IPS-NIHi11 (cell line): ENCODE measurements around the gene SLC15A1.
"Not testable (repeated sequence)": the region's sequence is repeated elsewhere in the genome, so short reads cannot be mapped to it uniquely, and the experiment has no call there.

Experiments used
- DNase-seq: peaks from one replicate; pipeline ENCODE4 v3.0.0; 2012; ENCODE audit warnings: mixed read lengths, low spot score

Gene SLC15A1

DNA sequence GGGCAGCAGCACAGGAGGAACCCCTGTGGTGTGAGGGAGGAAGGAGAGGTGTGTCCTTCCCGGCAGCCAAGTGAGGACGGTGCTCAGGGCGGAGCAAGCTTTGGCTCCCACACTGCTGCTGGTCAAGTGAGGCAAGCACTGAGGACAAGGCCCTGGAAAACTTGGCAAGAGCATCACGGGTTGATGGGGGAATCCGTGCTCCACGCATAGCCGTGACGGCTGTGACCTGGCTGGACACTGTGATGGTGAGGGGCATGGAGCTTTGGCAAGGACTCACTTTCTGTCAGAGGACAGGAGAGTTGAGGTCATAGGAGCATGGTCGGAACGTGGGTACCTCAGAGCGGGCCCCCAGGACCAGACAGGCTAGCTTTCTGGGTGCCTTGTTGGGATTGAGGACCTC lies 29.0 kb upstream of the SLC15A1 start:
- DNase-seq, result no peak

- no peak for DNase-seq
These were observed 28.6 kb upstream of the SLC15A1 start for GRCh38 chr13:98781045-98781444.

DNA sequence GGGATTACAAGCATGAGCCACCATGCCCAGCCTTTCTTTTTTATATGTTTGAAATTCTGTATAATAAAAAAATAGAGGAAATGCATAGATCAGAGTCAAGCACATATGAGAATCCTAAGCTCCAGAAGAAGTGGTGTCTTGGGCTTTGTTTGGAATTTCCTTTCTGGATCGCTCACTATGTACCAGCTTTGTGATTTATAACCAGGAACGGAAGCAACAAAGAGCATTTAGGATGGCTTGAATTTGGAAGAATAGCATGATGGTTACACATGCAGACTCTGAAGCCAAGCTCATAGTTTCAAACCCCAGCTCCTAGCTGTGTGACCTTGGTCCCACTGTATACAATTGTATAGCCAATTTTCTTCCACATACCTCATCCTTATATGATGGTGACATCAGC lies 28.0 kb upstream of the SLC15A1 start:
- DNase-seq, result no peak

DNA sequence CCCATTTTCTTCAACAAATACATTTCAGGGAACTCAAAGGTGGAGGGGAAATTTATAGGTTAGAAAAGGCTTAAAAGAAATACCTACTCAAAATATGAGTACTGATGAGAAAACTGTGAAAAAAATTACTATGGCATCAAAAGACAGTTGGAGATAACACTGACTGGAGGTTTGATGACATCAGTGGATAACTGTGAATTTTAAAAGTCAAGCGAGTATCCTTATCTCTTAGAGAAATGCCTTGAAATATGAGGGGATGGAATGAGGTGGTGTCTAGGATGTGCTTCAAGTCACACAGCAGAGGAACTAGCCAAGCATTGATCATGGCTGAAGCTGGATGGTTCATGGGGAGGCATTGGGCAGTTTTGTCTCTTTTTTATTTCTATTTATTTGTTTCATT lies 27.2 kb upstream of the SLC15A1 start:
- DNase-seq, result no peak

- no peak for DNase-seq
These were observed 26.3 kb upstream of the SLC15A1 start for GRCh38 chr13:98778749-98779148.

DNA sequence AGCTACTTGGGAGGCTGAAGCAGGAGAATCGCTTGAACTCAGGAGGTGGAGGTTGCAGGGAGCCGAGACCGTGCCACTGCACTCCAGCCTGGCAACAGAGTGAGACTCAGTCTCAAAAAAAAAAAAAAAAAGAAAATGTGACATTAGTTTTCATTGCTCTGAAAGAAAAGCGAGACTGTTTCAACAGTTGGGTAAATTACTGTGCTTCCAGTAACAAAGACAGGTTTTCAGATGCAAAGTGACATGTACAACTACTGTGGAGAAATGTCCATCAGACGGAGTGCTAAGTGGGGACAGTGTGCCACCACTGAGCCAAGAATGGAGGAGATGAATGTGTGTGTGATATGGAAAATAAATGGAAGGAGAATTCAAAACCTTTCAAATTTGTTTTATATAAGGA lies 24.2 kb upstream of the SLC15A1 start:
- DNase-seq, result no peak

DNA sequence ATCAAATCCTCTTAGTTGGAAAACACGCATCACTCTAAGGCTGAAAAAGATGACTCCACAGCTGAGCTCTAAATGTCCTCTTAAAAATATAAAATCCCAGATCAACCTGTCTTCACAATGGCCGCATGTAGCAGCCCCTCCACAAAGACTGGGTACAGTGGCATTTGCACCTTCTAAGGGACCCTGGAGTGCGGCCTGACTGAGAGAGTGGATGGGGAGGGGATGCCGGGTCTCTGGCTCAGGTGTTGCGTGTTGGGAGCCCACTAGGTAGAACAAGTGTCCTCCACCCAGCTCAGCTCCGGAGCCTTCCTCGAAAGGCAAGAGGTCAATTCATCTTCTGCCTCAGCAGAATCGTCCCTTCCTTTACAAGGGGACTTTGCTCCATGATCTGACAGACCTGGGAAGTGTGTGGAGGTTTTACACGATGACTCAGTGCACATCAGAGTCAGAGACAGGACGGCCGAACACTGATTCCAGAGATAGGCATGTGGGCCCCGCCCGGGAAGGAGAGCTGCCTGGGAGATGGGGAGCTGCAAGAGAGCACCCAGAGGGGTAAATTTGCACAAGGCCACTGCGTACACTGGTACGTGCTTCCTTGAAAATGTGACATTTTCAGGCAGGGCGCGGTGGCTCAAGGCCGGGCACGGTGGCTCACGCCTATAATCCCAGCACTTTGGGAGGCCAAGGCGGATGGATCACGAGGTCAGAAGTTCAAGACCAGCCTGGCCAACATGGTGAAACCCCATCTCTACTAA lies 23.5 kb upstream of the SLC15A1 start:
- no peak for DNase-seq

GRCh38 chr13:98775386-98775785 lies 22.9 kb upstream of the SLC15A1 start:
- DNase-seq, result no peak

DNA sequence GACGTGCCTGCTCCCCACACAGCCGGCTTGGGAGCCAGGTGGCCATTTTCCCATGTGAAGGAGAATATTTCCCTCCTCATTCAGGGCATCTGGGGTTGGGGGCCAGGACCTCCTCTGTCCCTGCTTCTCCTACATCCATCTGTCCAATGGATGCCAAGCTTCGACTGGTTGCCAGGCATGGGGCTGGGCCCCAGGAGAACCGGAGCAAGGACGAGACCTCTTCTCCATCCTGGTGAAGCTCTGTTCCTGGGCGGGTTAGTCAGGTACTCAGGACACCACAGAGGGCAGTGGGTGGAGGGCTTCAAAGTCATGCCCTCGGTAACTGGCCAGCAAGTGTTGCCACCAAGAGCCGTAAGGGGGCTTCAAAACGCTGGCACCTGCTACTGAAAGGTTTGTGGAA lies 22.3 kb upstream of the SLC15A1 start:
- no peak for DNase-seq

DNA sequence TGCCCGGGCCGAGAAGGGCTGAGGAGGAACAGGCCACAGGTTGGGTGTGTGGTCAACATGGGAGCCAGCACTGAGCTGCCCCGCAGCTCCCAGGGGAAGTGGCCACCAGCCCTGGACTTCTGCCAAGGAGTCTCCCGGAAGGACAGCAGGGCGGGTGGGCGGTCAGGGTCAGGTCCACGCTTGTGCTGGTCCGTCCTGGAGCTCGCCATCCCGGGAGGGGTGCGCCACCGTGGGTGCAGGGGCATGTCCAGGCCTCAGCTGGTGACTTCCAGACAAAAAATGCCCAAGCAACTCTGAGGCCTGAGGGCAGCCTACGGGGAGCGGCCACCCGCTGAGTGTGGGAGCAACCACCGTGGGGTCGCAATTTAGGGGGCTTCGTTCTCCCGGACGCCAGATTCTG lies 21.4 kb upstream of the SLC15A1 start:
- no peak for DNase-seq

GRCh38 chr13:98772794-98773452 lies 20.5 kb upstream of the SLC15A1 start:
- DNase-seq, result peak; percentile 49

- no peak for DNase-seq
These were observed 19.6 kb upstream of the SLC15A1 start for GRCh38 chr13:98771838-98772611.

DNA sequence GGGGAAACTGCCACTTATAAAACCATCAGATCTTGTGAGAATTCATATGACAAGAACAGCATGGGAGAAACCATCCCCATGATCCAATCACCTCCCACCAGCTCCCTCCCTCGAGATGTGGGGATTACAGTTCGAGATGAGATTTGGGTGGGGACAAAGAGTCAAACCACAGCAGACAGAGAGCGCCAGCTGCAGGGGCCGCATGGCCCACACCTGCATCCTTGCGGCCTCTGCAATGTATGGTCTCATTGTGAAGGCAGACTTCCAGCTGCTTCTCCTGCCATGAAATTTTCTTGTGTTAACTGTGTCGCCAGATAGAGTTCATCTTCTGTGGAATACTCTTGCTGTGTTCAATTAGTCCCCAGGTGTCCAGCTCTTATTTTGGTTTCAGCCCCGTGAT lies 17.3 kb upstream of the SLC15A1 start:
- DNase-seq, result no peak

GRCh38 chr13:98768522-98768921 lies 16.1 kb upstream of the SLC15A1 start:
- no peak for DNase-seq

DNA sequence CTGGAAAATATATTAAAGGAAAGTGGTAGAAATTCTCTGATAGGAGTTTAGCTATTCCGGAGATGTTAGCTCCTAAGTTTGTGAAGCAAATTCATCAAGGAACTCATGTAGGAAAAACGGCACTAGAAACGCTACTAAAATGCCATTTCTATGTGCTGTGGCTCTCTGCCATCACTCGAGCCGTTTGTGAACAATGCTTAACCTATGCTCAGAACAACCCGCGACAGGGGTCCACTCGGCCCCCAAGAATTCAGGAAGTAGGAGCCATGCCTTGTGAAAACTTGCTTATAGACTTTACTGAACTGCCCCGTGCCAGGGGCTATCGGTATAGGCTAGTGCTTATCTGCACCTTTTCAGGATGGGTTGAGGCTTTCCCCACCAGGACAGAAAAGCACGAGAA lies 14.2 kb upstream of the SLC15A1 start:
- DNase-seq, result no peak

GRCh38 chr13:98765996-98766519 lies 13.6 kb upstream of the SLC15A1 start:
- no peak for DNase-seq

DNA sequence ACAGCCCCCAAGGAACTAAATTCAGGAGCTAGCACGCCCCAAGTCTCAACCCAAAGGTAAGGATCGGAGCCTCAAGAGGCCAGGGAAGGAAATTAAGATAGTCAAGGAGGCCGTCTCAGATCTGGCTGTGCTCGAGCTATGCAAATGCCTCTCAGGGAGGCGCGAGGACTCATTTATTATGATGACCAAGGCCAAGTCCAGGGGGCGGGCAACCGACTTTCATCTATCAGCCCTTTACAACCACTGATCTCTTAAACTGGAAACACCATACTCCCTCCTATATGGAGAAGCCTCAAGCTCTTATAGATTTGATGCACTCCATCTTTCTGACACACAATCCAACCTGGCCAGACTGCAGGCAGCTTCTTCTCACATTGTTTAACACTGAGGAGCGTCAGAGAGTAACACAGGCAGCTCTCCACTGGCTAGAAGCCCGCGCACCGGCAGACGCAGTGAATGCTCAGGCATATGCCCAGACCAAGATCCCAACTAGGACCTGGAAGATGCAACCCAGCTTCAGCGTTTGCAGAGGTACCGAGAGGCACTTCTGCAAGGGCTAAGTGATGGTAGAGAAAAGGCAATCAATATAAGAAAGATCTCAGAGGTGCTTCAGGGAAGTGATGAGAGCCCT lies 9.6 kb upstream of the SLC15A1 start:
- no peak for DNase-seq

- DNase-seq, result no peak
These were observed 8.9 kb upstream of the SLC15A1 start for GRCh38 chr13:98761126-98761985.

GRCh38 chr13:98755729-98756128 lies 3.3 kb upstream of the SLC15A1 start:
- no peak for DNase-seq

DNA sequence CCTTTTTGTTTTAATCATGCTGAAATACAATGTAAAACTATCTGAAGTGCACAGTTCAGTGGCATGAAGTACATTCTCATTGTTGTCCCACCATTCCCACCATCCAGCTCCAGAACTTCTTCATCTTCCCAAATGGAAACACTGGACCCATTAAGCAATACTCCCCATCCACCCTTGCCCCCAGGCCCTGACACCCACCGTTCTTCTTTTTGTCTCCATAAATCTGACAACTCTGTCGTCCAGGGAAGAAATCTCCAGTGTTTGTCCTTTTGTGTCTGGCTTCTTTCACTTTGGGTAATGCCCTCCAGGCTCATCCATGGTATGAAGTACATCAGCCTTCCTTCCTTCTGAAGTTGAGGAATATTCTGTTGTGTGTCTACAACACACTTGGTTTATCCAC lies 2.6 kb upstream of the SLC15A1 start:
- DNase-seq, result no peak

GRCh38 chr13:98754468-98754867 lies 2.0 kb upstream of the SLC15A1 start:
- not testable (repeated sequence) for DNase-seq
